IPS-18c (cell line): ENCODE results near the gene ZP4.

Experiments used
- H3K4me3 ChIP-seq: 2 replicates; pipeline ENCODE4 v1.7.0; 2013; ENCODE audit warnings: low read depth, mild to moderate bottlenecking, low read length, moderate library complexity; ENCODE audit not compliant: insufficient read depth
- H3K9me3 ChIP-seq: one replicate; pipeline ENCODE4 v1.6.1; 2013; ENCODE audit warnings: mild to moderate bottlenecking, low read length, moderate library complexity; ENCODE audit not compliant: control insufficient read depth, insufficient read depth

The ZP4 gene

DNA sequence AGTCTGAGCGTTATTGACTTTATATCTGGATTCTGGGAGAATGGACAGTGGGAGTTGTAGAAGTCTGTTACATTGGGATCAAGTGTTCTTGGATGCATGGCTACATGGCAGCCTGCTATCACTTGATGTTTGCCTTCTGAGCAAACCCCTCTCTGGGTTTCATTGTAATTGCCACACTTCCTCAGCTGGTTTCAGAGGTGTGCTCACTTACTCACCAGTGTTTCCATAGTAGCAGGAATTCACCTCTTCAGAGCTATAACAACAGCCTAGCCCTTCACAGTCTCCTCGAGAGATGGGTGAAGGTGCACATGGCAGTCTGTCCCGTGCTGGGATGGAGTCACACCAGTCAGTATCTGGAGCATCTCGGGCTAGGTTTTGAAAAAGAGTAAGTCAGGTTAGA lies 2.6 kb downstream of the ZP4 start:
- no peaks in the 10 kb centered on the region for H3K9me3 ChIP-seq
- no peak overlapping the region for H3K4me3 ChIP-seq

DNA sequence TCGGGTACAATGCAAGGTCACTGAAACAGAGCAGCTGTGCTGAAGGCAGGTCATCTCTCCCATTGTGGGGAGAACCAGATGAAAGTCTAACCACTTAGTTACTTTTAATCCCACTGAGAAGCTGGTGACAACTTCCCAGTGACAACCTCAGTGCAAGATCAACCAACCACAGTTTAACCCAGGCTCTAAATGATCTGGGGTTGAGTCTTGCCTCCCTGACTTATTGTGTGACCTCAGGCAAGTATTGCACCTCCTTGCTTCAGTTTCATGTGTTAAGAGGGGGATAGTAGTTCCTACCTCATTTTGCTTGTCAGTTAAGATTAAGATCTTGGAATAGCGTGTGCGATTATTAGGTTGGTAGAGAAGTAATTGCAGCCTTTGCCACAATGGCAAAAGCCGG lies 3.2 kb downstream of the ZP4 start:
- H3K9me3 ChIP-seq: no peaks in the 10 kb centered on the region
- H3K4me3 ChIP-seq: no peak overlapping the region

DNA sequence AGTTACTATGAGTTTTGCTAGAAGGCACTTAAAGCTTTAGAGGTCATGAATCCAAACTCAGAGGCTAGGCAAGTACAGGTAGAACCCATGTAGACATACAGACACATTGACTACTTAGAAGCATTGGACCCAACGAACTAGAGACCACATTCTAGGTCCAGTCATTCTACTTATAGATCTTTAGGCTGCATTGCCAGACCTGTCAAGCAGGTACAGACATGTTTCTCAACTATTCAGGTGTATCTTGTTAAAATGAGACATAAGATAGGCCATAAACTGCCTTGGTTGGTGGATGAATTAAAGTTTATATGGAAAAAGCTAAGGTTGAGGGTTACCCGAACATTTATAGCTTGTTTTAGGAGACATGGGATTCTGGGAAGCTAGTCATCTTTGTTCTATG lies 6.5 kb downstream of the ZP4 start:
- no peaks in the 10 kb centered on the region for H3K9me3 ChIP-seq
- H3K4me3 ChIP-seq: no peak overlapping the region

DNA sequence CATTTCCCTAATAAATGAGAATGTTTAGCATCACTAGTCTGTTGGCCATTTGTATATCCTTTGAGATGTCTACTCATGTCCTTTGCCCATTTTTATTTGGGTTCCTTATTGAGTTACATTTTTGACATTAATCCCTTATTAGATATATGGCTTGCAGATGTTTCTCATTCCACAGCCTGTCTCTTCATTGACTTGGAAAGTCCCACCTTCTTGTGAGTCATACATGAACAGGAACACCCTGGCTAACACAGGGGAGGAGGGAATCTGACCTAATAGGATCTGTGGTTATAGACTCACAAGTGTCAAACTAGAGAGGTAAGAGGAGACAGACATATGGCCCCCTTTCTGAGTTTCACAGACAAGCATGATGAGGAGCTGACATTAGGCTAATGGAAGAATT lies 11.5 kb downstream of the ZP4 start:
- Histone ChIP-seq H3K4me3 (no peak overlapping the region), H3K9me3 (no peaks in the 10 kb centered on the region)

DNA sequence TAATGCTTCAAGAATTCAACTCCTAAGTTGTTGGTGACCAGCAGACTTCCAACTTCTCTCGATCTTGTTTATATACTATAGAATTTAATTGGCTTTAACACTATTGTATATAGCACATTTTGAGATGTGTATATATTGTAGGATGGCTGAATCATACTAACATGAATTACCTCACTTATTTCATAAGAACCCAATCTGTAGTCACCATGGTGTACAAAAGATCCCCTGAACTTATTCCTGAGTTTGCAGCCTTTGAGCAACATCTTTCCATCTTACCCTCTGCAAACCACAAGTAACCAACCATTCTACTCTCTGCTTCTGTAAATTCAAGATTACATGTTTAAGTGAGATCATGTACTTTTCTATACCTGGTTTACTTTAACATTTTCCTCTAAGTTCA lies 12.3 kb downstream of the ZP4 start:
- H3K4me3 ChIP-seq: no peak overlapping the region
- no peaks in the 10 kb centered on the region for H3K9me3 ChIP-seq

DNA sequence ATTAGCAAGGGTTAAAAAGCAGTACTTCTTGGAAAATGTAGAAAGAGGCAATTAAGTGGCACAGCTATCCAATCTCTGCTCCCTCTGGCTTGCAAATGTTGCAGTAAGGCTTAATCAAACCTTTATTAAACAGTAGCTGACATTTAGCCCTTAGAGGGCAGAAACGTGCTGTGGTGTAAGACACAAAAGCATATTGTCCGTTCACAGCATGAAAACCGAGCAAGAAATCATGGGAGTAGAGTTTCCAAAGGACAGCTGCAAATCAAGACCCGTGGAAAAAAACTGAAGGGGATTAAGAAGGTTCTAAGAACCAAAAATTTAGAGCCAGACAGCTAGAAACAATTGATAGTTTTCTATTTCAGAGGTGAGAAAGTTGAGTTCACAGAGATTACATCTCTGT lies 13.1 kb downstream of the ZP4 start:
- H3K4me3 ChIP-seq: no peak overlapping the region
- H3K9me3 ChIP-seq: no peaks in the 10 kb centered on the region

DNA sequence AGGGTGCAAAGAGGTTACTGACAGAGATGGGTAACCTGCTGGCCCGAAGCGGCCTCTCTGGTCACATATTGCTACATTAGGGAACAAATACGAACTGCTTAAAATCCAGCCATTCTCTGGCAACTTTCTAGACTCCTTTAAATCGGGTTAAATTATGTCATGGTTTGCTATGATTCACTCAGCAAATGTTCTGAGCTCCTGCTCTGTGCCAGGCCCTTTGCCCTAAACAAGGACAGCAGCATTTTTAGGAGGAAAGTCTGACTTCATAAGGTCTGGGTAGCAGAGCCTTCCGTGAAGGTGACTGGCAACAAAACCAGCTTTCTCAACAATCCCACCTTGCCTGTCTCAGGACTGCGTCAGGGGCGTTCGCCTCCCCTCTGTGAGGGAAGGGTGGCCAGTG lies 15.4 kb downstream of the ZP4 start:
- Histone ChIP-seq H3K4me3 (no peak overlapping the region), H3K9me3 (no peaks in the 10 kb centered on the region)

DNA sequence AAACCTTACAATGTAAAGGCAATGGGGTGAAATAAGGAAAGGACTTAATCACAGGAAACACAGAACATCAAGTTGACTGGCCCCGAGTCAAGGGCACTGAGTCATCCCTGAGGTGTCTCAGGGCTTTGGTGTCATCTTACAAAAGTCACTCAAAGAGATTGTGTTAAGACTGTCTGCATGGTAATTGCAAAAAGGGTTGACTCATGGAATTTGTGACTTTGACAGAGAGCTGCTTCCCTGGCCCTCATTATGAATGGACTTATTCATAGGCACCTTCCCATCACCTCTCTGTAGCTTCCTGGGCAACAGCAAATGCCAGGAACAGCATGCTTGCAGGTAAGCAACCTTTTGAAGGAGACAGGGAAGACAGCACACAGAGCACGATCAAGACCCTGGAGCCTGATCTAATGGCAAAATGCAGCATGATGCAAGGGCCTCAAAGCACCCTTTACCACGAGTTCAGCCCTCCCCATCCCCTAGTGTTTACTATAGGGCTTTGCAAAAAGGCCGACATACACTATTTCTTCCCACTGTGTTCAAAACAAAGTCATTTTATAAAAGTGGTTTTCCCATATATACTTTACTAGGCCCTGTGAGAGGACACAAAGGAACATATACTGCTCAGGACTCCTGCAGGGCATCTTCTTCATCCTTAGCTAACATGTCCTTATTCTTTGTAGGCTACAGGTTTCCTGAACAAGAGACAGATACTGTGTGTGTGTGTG lies 17.1 kb downstream of the ZP4 start:
- Histone ChIP-seq H3K4me3 (no peak overlapping the region), H3K9me3 (no peaks in the 10 kb centered on the region)

DNA sequence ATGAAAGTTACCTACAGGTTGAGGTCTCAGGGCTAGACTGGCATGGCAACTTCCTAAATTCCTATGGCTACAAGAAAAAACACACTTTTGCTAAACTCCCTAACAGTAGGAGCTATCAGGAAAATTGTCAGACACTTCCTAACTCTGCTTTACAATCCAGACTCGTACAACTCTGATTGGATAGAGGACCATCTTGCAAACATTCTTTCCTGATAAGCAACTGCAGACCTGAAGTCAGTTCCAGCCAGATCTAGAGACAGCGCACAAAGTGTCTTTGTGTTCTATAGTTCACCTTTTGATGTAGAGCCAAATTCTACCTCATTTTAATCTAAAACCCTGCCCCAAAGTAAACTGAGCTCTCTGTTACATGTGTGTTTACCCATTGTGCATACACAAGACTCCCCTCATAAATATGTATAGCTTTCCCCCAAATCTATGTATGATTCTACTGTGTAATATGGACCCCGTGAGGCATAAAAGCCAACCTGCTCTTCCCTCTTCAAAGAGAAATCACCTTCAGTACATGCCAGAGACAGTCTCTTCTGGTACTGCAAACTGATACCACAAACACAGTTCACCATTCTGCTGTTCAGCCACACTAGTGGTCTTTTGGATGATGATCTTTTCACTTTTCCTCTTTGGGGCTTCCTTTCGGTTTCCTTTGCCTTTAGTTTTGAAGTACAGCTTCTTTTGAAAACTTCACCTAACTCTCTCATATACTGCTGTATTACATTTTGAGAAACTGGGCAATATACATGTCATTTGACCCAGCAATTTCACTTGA lies 21.7 kb downstream of the ZP4 start:
- Histone ChIP-seq H3K9me3 (no peaks in the 10 kb centered on the region), H3K4me3 (no peak overlapping the region)

DNA sequence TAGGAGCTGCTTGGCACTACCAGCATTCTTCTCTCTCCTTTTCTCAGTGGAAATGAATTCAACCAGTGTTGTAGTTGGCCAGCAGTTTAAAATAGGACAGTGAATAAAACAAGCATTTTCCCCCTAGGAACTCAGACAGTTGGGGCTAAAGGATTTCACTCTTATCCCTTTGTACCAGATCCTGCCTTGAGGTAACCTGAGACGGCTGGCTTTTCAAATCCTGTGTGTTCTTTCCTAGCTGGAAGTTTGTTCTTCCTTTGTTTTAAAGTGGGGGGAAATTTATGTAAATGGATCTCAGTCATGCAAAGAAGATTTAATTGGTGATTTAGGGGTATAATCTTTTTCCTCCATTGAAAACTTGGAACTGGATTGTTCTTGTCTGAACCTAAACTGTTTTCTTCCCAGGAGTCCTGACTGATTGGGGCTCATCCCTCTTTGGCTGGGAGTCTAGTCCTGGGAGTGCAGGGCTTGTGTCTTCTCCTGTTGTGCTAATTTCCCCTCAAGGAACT lies 23.3 kb downstream of the ZP4 start:
- Histone ChIP-seq H3K4me3 (no peak overlapping the region), H3K9me3 (no peaks in the 10 kb centered on the region)

DNA sequence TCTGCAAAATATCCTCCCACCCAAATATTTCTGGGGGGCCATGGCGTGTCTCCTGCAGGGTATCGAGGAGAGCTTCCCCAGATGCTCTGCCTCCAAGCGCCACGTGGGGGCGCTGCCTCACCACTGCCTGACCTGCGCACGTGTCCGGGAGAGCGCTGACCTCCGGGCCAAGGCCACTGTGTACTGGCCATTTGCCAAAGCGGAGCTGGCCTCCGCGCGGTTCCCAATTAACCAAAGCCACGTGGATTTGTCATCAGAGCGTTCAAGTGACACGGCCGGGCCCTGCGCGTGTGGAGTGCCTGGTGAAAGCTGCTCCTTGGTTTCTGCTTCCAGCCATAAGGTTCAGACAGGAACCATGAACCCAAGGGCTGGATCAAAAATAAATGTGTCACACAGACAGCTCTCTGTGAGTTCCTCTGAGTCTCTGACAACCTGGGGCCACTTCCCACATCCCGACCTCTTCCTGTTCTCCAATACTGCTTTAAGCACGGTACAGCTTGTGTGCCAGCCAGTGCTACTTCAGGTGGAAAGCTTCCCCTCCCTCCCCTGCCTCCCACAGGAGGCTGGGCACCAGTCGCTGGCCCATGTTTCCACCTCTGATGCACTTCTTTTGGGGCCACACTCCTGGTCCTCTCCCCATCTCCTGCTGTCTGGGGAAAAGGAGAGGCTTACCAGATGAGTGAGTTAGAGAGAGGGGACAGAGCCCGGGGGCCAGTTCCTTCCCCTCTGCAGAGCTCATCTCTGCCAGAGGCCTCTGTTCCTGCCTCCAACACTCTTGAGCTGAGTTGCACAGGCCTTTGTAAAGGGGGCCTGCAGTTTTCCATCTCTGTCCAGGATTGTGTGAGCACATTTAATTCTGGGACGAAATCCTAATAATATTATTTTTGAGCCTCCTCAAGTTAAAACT lies 26.1 kb downstream of the ZP4 start:
- no peak overlapping the region for H3K4me3 ChIP-seq
- no peaks in the 10 kb centered on the region for H3K9me3 ChIP-seq

DNA sequence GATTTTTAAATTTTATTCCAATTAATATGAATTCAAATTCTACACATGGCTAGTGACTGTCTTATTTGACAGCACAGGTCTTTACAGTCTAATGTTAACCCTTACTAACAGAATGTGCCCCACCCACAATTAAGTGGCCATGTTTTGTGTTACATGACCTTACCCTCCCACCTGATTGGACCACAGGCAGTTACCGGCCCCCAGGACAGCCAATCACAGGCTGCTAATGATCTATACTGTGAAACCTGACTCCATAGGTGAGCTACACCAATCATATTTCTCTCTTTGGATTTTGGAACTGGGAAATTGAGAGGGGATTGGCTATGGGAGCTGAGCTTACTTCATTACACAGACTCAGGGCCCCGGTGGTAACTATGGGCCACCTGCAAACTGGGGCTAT lies 27.5 kb downstream of the ZP4 start:
- Histone ChIP-seq H3K4me3 (no peak overlapping the region), H3K9me3 (no peaks in the 10 kb centered on the region)

DNA sequence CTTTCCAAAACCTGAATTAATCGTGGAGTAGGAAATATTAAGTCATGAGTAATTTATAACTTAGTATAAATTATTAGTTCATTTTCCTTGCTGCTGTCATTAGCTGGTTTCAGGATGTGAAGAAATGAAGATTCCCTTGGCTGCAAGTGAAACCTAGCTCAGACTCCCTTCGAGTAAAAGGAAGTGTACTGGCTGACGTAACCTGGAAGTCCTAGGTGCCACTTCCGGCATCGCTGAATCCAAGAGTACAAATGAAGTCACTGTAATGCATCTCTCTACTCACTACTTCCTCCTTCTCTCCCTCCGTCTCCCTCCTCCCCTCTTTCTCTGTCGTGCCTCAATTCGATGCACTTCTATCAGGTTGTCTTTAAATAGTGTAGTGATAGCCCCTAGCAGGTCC lies 28.8 kb downstream of the ZP4 start:
- no peaks in the 10 kb centered on the region for H3K9me3 ChIP-seq
- H3K4me3 ChIP-seq: no peak overlapping the region

DNA sequence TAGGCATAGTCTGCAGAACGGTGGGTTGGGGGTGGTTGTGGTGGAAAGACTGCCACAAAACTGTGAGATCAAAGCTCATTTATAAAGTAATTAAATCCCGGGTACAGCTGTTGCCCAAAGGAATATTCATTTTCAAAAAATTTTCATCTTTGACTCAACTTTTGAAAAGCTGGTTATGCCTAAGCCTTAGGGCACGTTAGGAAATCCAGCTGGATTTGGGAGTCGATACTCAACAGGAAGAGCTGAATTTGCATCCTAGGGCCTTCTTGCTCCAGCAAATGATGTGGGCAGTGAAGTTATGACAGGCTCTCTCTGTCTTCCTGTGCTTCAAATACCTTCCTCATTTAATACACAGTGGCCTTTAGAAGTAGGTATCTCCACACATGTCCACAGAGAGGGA lies 31.7 kb downstream of the ZP4 start:
- H3K9me3 ChIP-seq: no peaks in the 10 kb centered on the region

DNA sequence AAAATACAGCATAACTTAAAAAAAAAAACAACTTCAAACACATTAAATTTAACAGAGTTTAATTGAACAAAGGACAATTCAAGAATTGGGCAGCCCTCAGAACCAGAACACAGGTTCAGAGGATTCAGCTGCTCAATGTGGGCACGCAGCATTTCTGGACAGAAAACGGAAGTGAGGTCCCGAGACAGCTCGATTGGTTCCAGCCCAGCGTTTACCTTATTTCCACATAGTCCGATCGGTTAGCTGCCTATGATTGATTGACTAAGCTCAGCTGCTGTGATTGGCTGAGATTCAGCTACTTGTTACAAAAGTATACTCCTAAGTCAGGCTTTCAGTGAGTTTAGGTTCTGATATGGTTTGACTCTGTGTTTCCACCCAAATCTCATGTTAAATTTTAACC lies 33.3 kb downstream of the ZP4 start:
- Histone ChIP-seq H3K4me3 (no peak overlapping the region), H3K9me3 (no peaks in the 10 kb centered on the region)

More for the DNA sequence above, 31.7 kb downstream of the ZP4 start:
- no peak overlapping the region for H3K4me3 ChIP-seq

DNA sequence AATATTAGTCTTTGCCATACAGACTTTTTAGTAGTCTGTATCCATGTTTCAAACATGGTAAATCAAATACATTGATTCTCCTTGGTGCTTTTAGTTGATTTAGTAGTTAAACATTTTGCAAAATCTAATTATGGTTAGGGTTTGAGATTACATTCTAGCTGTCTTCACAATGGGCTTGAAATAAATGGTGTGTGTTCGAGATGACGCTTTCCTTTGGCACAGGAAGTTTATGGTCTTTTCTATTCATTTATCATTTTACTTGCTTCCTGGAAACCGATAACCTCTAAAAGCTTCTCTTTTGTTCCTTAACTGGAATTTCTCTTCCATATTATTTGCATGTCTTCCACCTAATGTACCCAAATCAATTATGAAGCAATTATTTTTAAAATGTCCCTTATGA lies 38.4 kb downstream of the ZP4 start:
- Histone ChIP-seq H3K4me3 (no peak overlapping the region), H3K9me3 (no peaks in the 10 kb centered on the region)

DNA sequence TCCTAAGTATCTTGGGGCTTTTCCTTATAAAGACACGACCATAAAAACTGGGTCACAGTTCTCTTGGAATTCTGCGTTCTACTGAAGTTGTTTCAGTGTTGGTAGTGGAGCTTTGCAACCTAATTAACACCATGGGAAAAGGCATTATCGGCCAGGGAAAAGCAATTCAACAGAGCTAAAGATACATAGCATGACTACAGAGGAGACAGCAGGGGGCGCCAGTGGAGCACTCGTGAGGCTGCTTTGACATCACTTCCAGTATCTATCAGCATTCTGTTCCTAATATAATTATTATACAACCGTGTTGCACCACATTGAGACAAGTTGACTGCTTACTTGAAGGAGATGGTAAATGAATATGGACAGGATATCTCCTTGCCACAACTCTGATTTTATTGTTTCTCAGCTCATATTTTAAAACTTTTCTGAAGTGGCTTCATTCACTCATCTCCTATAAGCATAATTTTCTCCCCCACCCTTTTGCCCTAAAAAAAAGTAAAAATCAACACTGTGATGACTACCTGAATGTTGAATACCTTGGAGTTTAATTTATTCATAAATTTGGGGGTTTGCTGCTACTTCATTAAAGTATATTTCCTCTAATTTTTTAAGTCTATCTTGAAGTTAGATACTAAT lies 39.4 kb downstream of the ZP4 start:
- no peak overlapping the region for H3K4me3 ChIP-seq
- H3K9me3 ChIP-seq: no peaks in the 10 kb centered on the region
